Gastroesophageal sphincter (tissue), 4 donors: Measurements from ENCODE around the gene ADPRH. TPM values are rescaled to one million over a fixed set of nuclear protein-coding genes. Genes with fewer than 3 reads are reported as not detected.

Source experiments
- ATAC-seq: fragments of 150-250 bp; one replicate; pipeline ENCODE4 v1.9.1; 2016; ENCODE audit warnings: mild to moderate bottlenecking, moderate library complexity
- H3K27ac ChIP-seq, 4 donors: fragments of 200-600 bp; sonication (generic) in 3 of 4; 1 replicate in 3 of 4; 2 replicates in 1 of 4; pipeline ENCODE4 v1.5.1; 2016 to 2019
- H3K27me3 ChIP-seq: fragments of 200-600 bp; sonication (generic); one replicate; pipeline ENCODE4 v1.5.1; 2019
- H3K36me3 ChIP-seq, 2 donors: fragments of 200-600 bp; sonication (generic); one replicate each; pipeline ENCODE4 v1.5.1; 2019; ENCODE audit warnings: control low read depth in 1 of 2
- H3K4me1 ChIP-seq, 3 donors: fragments of 200-600 bp; sonication (generic); 1 replicate in 2 of 3; 2 replicates in 1 of 3; pipeline ENCODE4 v1.5.1; 2016 to 2019; ENCODE audit warnings: control low read depth in 2 of 3
- H3K4me3 ChIP-seq, 2 donors: fragments of 200-600 bp; sonication (generic); one replicate each; pipeline ENCODE4 v1.5.1; 2019; ENCODE audit warnings: mild to moderate bottlenecking in 1 of 2, moderate library complexity in 1 of 2
- H3K9me3 ChIP-seq, 3 donors: fragments of 200-600 bp; sonication (generic); one replicate each; pipeline ENCODE4 v1.5.1; 2017 to 2019; ENCODE audit warnings: control low read depth in 2 of 3
- CTCF ChIP-seq, 4 experiments: fragments of 200-600 bp in 2 of 4; fragments of 450-650 bp in 2 of 4; sonication (generic) in 1 of 4; IDR thresholded peaks; one replicate each; pipeline ENCODE4 v1.5.1; 2017 to 2019; ENCODE audit warnings: antibody characterized with exemption in 4 of 4, mild to moderate bottlenecking in 2 of 4, moderate library complexity in 2 of 4
- EP300 ChIP-seq: sonication (generic); formaldehyde crosslinking; IDR thresholded peaks from one replicate; pipeline ENCODE4 v1.6.1; 2017; ENCODE audit warnings: antibody characterized with exemption, mild to moderate bottlenecking
- POLR2A ChIP-seq, 2 donors: fragments of 450-650 bp; IDR thresholded peaks; one replicate each; pipeline ENCODE4 v1.6.1; 2017; ENCODE audit warnings: antibody characterized with exemption in 2 of 2, mild to moderate bottlenecking in 2 of 2, moderate library complexity in 1 of 2
- POLR2AphosphoS5 ChIP-seq: sonication (generic); formaldehyde crosslinking; IDR thresholded peaks from one replicate; pipeline ENCODE4 v1.6.1; 2017; ENCODE audit warnings: antibody characterized with exemption
- WGBS, 2 donors: methylation state at CpG; one replicate each; pipeline ENCODE4 v1.1.5; 2018; ENCODE audit warnings: low coverage in 1 of 2; 5-methylcytosine and 5-hydroxymethylcytosine counted together
- total RNA-seq, 4 donors: library from RNA; depleted of rRNA; stranded (reverse); fragments of >200 nt; gene quantifications; one replicate each; pipeline ENCODE4 v1.1.0, GENCODE V29; 2016

The ADPRH gene
- total RNA-seq, 4 donors from 2014 or later = 10.2 to 23.1 (median 15.0) TPM

GRCh38 chr3:119536757-119537156, 42.5 kb upstream of the ADPRH start:
- WGBS, 2 donors = 85 to 87% methylated on average over 4 of the region's 4 CpGs

GRCh38 chr3:119538772-119539171, 40.5 kb upstream of the ADPRH start:
- WGBS, 2 donors = 75 to 100% methylated on average over 1 of the region's 1 CpG
- Histone ChIP-seq H3K4me1 (no peaks in the 10 kb centered on the region), H3K4me3 (no peak overlapping the region), H3K27me3 (no peaks in the 10 kb centered on the region), H3K27ac (no peak overlapping the region), H3K9me3 (no peaks in the 10 kb centered on the region), H3K36me3 (no peaks in the 10 kb centered on the region)
- TF ChIP-seq EP300 = no peak
- no peak for TF ChIP-seq POLR2A (IDR thresholded peaks at IDR 0.05)
- no peak for TF ChIP-seq CTCF (IDR thresholded peaks at IDR 0.05)
- TF ChIP-seq POLR2AphosphoS5 = no peak
- ATAC-seq = no peak

More at GRCh38 chr3:119536757-119537156, 42.5 kb upstream of the ADPRH start:
- Histone ChIP-seq H3K27me3 (no peaks in the 10 kb centered on the region), H3K36me3 (no peaks in the 10 kb centered on the region), H3K27ac (no peak overlapping the region), H3K9me3 (no peaks in the 10 kb centered on the region), H3K4me3 (no peak overlapping the region), H3K4me1 (no peaks in the 10 kb centered on the region)
- ATAC-seq = no peak
- TF ChIP-seq POLR2AphosphoS5 (no peak), EP300 (no peak), CTCF (IDR thresholded peaks at IDR 0.05) (no peak), POLR2A (IDR thresholded peaks at IDR 0.05) (no peak)

GRCh38 chr3:119541547-119541946, 37.7 kb upstream of the ADPRH start:
- H3K36me3 ChIP-seq = no peaks in the 10 kb centered on the region
- H3K9me3 ChIP-seq = no peaks in the 10 kb centered on the region
- no peak overlapping the region for H3K4me3 ChIP-seq
- H3K27me3 ChIP-seq = no peaks in the 10 kb centered on the region
- H3K27ac ChIP-seq = no peak overlapping the region
- WGBS, 2 donors = 69 to 89% methylated on average over 3 of the region's 3 CpGs
- TF ChIP-seq EP300 = no peak
- TF ChIP-seq CTCF (IDR thresholded peaks at IDR 0.05) = no peak
- TF ChIP-seq POLR2A (IDR thresholded peaks at IDR 0.05) = no peak
- TF ChIP-seq POLR2AphosphoS5 = no peak
- H3K4me1 ChIP-seq = no peaks in the 10 kb centered on the region
- ATAC-seq = no peak

- ATAC-seq = no peak
- Histone ChIP-seq H3K9me3 (no peaks in the 10 kb centered on the region), H3K4me1 (no peaks in the 10 kb centered on the region), H3K36me3 (no peaks in the 10 kb centered on the region), H3K27ac (no peak overlapping the region), H3K4me3 (no peak overlapping the region), H3K27me3 (no peaks in the 10 kb centered on the region)
- TF ChIP-seq CTCF (IDR thresholded peaks at IDR 0.05) (no peak), POLR2AphosphoS5 (no peak), POLR2A (IDR thresholded peaks at IDR 0.05) (no peak), EP300 (no peak)
- WGBS, 2 donors = 60 to 70% methylated on average over 2 of the region's 2 CpGs
Observed at GRCh38 chr3:119542168-119542767, 37.0 kb upstream of the ADPRH start.

- Histone ChIP-seq H3K4me1 (no peaks in the 10 kb centered on the region), H3K27me3 (no peaks in the 10 kb centered on the region), H3K4me3 (no peak overlapping the region), H3K27ac (no peak overlapping the region), H3K36me3 (no peaks in the 10 kb centered on the region), H3K9me3 (no peaks in the 10 kb centered on the region)
- 75 to 91% methylated on average over 4 to 7 of the region's 7 CpGs for WGBS, 2 donors
- no peak for ATAC-seq
- TF ChIP-seq POLR2A (IDR thresholded peaks at IDR 0.05) (no peak), POLR2AphosphoS5 (no peak), EP300 (no peak), CTCF (IDR thresholded peaks at IDR 0.05) (no peak)
Observed at GRCh38 chr3:119543147-119543546, 36.1 kb upstream of the ADPRH start.
